ENCODE results near the gene SNRPA. TPM values are rescaled to one million over a fixed set of nuclear protein-coding genes. Genes with fewer than 3 reads are reported as not detected.
"Not testable (repeated sequence)": the region's sequence is repeated elsewhere in the genome, so short reads cannot be mapped to it uniquely, and the experiment has no call there.

The SNRPA gene
- total RNA-seq, 1 experiment from 2014 or later: 97.5 TPM

DNA sequence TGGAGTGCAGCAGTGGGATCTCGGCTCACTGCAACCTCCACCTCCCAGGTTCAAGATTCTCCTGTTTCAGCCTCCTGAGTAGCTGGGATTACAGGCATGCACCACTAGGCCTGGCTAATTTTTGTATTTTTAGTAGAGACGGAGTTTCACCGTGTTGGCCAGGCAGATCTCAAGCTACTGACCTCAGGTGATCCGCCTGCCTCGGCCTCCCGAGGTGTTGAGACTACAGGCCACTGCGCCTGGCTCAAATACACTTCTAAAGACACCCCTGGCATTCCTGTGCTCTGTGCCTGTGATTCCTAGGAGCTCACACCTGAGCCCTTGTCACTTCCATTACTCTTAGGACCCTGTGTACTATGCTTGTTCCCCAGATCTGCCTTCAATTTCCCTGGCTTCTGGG, 61.6 kb downstream of the SNRPA start:
- DNase-seq (ENCODE audit: low read depth): not testable (repeated sequence)

DNA sequence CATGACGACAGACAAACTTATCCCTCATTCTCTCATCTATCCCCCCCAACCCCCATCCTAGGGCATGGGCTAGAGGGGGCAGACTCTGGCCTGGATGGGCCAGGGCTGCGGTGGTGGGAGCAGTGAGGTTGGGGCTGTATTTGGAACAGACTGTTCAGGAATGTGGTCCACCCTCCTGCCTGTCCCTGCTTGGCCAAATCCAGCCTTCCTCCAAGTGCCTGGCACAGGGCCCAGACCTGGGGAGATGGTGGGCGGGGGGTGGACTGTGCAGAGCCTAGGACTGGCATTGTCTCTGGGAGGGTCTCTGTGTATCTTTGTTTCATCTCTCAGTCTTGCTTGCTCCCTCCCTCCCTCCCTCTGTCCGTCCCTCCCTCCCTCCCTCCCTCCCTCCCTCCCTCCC, 62.2 kb downstream of the SNRPA start:
- DNase-seq (ENCODE audit: low read depth): no peak

Other genes with a start within 250 kb of the SNRPA start
- 63.5 and 85.6 TPM in 2 replicates for gene SHKBP1, start 174.3 kb upstream of the SNRPA start, total RNA-seq (2014; rRNA removed)
- 5.0 and 7.3 TPM in 2 replicates for gene LTBP4, start 149.8 kb upstream of the SNRPA start, total RNA-seq (2014; rRNA removed)
- 39.9 and 41.3 TPM in 2 replicates for gene NUMBL, start 60.6 kb upstream of the SNRPA start, total RNA-seq (2014; rRNA removed)
- 37.2 and 54.7 TPM in 2 replicates for gene COQ8B, start 34.3 kb upstream of the SNRPA start, total RNA-seq (2014; rRNA removed)
- gene ITPKC, start 34.1 kb upstream of the SNRPA start, total RNA-seq (2014; rRNA removed): 9.2 and 11.1 TPM in 2 replicates
- gene ACTMAP, start 726 bp upstream of the SNRPA start, total RNA-seq (2014; rRNA removed): 1.6 and 2.0 TPM in 2 replicates
- not detected in 2 replicates for gene MIA, start 24.3 kb downstream of the SNRPA start, total RNA-seq (2014; rRNA removed)
- gene RAB4B, start 27.0 kb downstream of the SNRPA start, total RNA-seq (2014; rRNA removed): 19.7 and 28.6 TPM in 2 replicates
- 99.8 and 101 TPM in 2 replicates for gene EGLN2, start 48.0 kb downstream of the SNRPA start, total RNA-seq (2014; rRNA removed)
- not detected in 2 replicates for gene CYP2A6, start 99.2 kb downstream of the SNRPA start, total RNA-seq (2014; rRNA removed)
- not detected in 2 replicates for gene CYP2A7, start 131.0 kb downstream of the SNRPA start, total RNA-seq (2014; rRNA removed)
- gene CYP2B6, start 240.1 kb downstream of the SNRPA start, total RNA-seq (2014; rRNA removed): not detected in 2 replicates